HCT116 (cell line): ENCODE measurements around the gene KCNN3. TPM values are rescaled to one million over a fixed set of nuclear protein-coding genes. Genes with fewer than 3 reads are reported as not detected.

ENCODE experiments used
- ATAC-seq: fragments of 200-7000 bp; cut with Tn5 transposase; 2 replicates; pipeline ENCODE4 v1.9.1; 2020; ENCODE audit warnings: mild to moderate bottlenecking, moderate library complexity
- BruUV-seq: library from RNA; stranded (reverse); fragments of 400-500 nt; replicated peaks from 2 replicates; lab custom pipeline; 2021; lab: Mats Ljungman, UMichigan
- CTCF ChIA-PET: fragments of 300-600 bp; sonication (Branson Sonifier 250); formaldehyde crosslinking; loops from one replicate; lab custom pipeline; 2021; ENCODE audit warnings: antibody characterized with exemption; lab: Charles Lee
- POLR2A ChIA-PET: fragments of 300-600, 350-600 bp; sonication (Branson Sonifier 250); formaldehyde crosslinking; loops from one replicate; lab custom pipeline; 2021; ENCODE audit warnings: antibody characterized with exemption; lab: Charles Lee
- RAD21 ChIA-PET, 2 experiments: fragments of 300-600 bp; sonication (Branson Sonifier 250); formaldehyde crosslinking; loops; one replicate each; lab custom pipeline; 2023; ENCODE audit warnings: low total read pairs in 2 of 2; ENCODE audit not compliant: uncharacterized antibody in 2 of 2, unreplicated experiment in 2 of 2, low non-redundant PET in 1 of 2; lab: Charles Lee
- DNase-seq: peaks from one replicate; pipeline ENCODE4 v3.0.0-alpha.2; 2010; ENCODE audit warnings: low read depth, low spot score
- H2AFZ ChIP-seq: fragments of 200-600 bp; shearing (Covaris generic), sonication (generic); 2 replicates; pipeline ENCODE4 v1.6.1; 2017; ENCODE audit warnings: low read depth, mixed run types, mixed read lengths, antibody characterized with exemption, low read length; ENCODE audit not compliant: poor library complexity, severe bottlenecking
- H3K27ac ChIP-seq: 2 replicates; pipeline ENCODE4 v1.5.1; 2012; ENCODE audit warnings: low read depth, low read length
- H3K27me3 ChIP-seq: fragments of 200-600 bp; sonication (generic); 2 replicates; pipeline ENCODE4 v1.6.1; 2016; ENCODE audit warnings: mixed run types, low read length, mixed read lengths; ENCODE audit not compliant: insufficient read depth
- H3K36me3 ChIP-seq, 2 experiments: fragments of 200-500 bp in 1 of 2; fragments of 200-600 bp in 1 of 2; sonication (Bioruptor generic) in 1 of 2; sonication (generic) in 1 of 2; 2 replicates each; pipeline versions ENCODE4 v1.5.1 to v1.6.1; 2014 to 2016; ENCODE audit warnings: low read length in 2 of 2, inconsistent platforms in 1 of 2, mixed read lengths in 1 of 2, mixed run types in 1 of 2; ENCODE audit not compliant: insufficient read depth in 2 of 2, control insufficient read depth in 1 of 2
- H3K4me1 ChIP-seq, 2 experiments: fragments of 200-600 bp in 1 of 2; sonication (generic) in 1 of 2; 2 replicates each; pipeline versions ENCODE4 v1.5.1 to v1.6.1; 2012 to 2017; ENCODE audit warnings: low read length in 2 of 2, inconsistent platforms in 1 of 2, mild to moderate bottlenecking in 1 of 2, mixed read lengths in 1 of 2, mixed run types in 1 of 2, moderate library complexity in 1 of 2; ENCODE audit not compliant: insufficient read depth in 2 of 2, control insufficient read depth in 1 of 2
- H3K4me2 ChIP-seq: fragments of 200-600 bp; sonication (generic); 2 replicates; pipeline ENCODE4 v1.6.1; 2017; ENCODE audit warnings: mixed run types, low read length, mixed read lengths
- H3K4me3 ChIP-seq, 2 experiments: fragments of 200-600 bp in 1 of 2; sonication (generic) in 1 of 2; replicated peaks in 1 of 2; 2 replicates each; pipeline ENCODE4 v1.5.1; 2011 to 2016; ENCODE audit warnings: low read length in 2 of 2, control low read depth in 1 of 2, low read depth in 1 of 2, mild to moderate bottlenecking in 1 of 2, mixed read lengths in 1 of 2, mixed run types in 1 of 2
- H3K79me2 ChIP-seq: fragments of 200-600 bp; sonication (generic); 2 replicates; pipeline ENCODE4 v1.6.1; 2017; ENCODE audit warnings: mild to moderate bottlenecking, mixed run types, low read length, moderate library complexity, mixed read lengths; ENCODE audit not compliant: insufficient read depth
- H3K9ac ChIP-seq: fragments of 200-600 bp; sonication (generic); 2 replicates; pipeline ENCODE4 v1.6.1; 2016; ENCODE audit warnings: low read length, mixed read lengths
- H3K9me2 ChIP-seq: fragments of 200-600 bp; sonication (generic), shearing (Covaris generic); 2 replicates; pipeline ENCODE4 v1.6.1; 2017; ENCODE audit warnings: mixed run types, mild to moderate bottlenecking, moderate library complexity; ENCODE audit not compliant: insufficient read depth
- H3K9me3 ChIP-seq, 2 experiments: fragments of 200-500 bp in 1 of 2; fragments of 200-600 bp in 1 of 2; sonication (Bioruptor generic) in 1 of 2; sonication (generic) in 1 of 2; 2 replicates each; pipeline ENCODE4 v1.6.1; 2014 to 2017; ENCODE audit warnings: low read length in 2 of 2, mixed read lengths in 2 of 2, inconsistent platforms in 1 of 2, low read depth in 1 of 2, mild to moderate bottlenecking in 1 of 2, mixed run types in 1 of 2, moderate library complexity in 1 of 2; ENCODE audit not compliant: control insufficient read depth in 1 of 2, insufficient read depth in 1 of 2
- H4K20me1 ChIP-seq: fragments of 200-600 bp; sonication (generic), shearing (Covaris generic); 2 replicates; pipeline ENCODE4 v1.6.1; 2017; ENCODE audit warnings: mixed run types, mild to moderate bottlenecking, moderate library complexity; ENCODE audit not compliant: insufficient read depth
- CBX3 ChIP-seq: IDR thresholded peaks from 2 replicates; pipeline ENCODE4 v1.6.1; 2012; ENCODE audit warnings: low read depth
- CEBPB ChIP-seq: IDR thresholded peaks from 2 replicates; pipeline ENCODE4 v1.6.1; 2012; ENCODE audit warnings: low read depth
- EZH2 ChIP-seq: fragments of 200-600 bp; sonication (generic); IDR thresholded peaks from 2 replicates; pipeline ENCODE4 v1.6.1; 2017; ENCODE audit warnings: antibody characterized with exemption, mixed run types
- POLR2AphosphoS5 ChIP-seq: IDR thresholded peaks from 2 replicates; pipeline ENCODE4 v1.6.1; 2011; ENCODE audit warnings: mild to moderate bottlenecking, low read depth, low read length, moderate library complexity
- RAD21 ChIP-seq: IDR thresholded peaks from 2 replicates; pipeline ENCODE4 v1.6.1; 2012; ENCODE audit warnings: low read depth, mild to moderate bottlenecking
- SIN3A ChIP-seq: IDR thresholded peaks from 2 replicates; pipeline ENCODE4 v1.6.1; 2012; ENCODE audit warnings: low read depth
- SRF ChIP-seq: IDR thresholded peaks from 2 replicates; pipeline ENCODE4 v1.6.1; 2012; ENCODE audit warnings: low read depth
- ZFX ChIP-seq: fragments of 450-650 bp; IDR thresholded peaks from 2 replicates; pipeline ENCODE4 v1.6.1; 2017
- intact Hi-C: fragments of 100-400 bp; cut with micrococcal nuclease; formaldehyde crosslinking; loops from 2 replicates; pipeline ENCODE4 v1.10.0; 2022
- total RNA-seq: library from RNA; stranded (reverse); gene quantifications from one replicate; pipeline ENCODE4 v1.2.1, GENCODE V29; 2021; ENCODE audit not compliant: unreplicated experiment
- TF ChIP-seq, protein P1 (sequence below): IDR thresholded peaks from 2 replicates; pipeline ENCODE4 v1.6.1; 2012

The KCNN3 gene
- total RNA-seq, 1 experiment from 2014 or later = 1.1 TPM

GRCh38 chr1:154796303-154796892 is 73.7 kb downstream of the KCNN3 start:
- CTCF ChIA-PET = no interaction called here
- Histone ChIP-seq H3K4me3 (no peak overlapping the region), H3K9me3 (no peaks in the 10 kb centered on the region), H3K36me3 (no peaks in the 10 kb centered on the region), H4K20me1 (no peaks in the 10 kb centered on the region), H3K9me2 (no peaks in the 10 kb centered on the region), H3K79me2 (no peaks in the 10 kb centered on the region), H2AFZ (no peak overlapping the region), H3K27me3 (peaks cover 19% of the 10 kb centered on the region; the same call in 1 of the 2 replicates), H3K27ac (no peak overlapping the region), H3K4me2 (no peak overlapping the region), H3K9ac (no peak overlapping the region), H3K4me1 (peaks cover 6 to 7% of the 10 kb centered on the region in 2 experiments; a peak in 3 of 4 replicates)
- RAD21 ChIA-PET = no interaction called here
- POLR2A ChIA-PET = no interaction called here
- TF ChIP-seq, protein P1, sequence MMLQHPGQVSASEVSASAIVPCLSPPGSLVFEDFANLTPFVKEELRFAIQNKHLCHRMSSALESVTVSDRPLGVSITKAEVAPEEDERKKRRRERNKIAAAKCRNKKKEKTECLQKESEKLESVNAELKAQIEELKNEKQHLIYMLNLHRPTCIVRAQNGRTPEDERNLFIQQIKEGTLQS = no peak
- TF ChIP-seq SRF = no peak
- TF ChIP-seq CEBPB = no peak
- TF ChIP-seq POLR2AphosphoS5 = no peak
- TF ChIP-seq ZFX = no peak
- intact Hi-C loops = no loop called here
- ATAC-seq = no peak
- BruUV-seq = no TSS peak
- DNase-seq = no peak

- Histone ChIP-seq H3K27me3 (peaks cover 13% of the 10 kb centered on the region; the same call in 1 of the 2 replicates), H3K4me2 (no peak overlapping the region), H4K20me1 (no peaks in the 10 kb centered on the region), H3K9me2 (no peaks in the 10 kb centered on the region), H3K79me2 (no peaks in the 10 kb centered on the region), H3K9ac (no peak overlapping the region), H3K4me3 (no peak overlapping the region), H3K27ac (no peak overlapping the region), H3K9me3 (no peaks in the 10 kb centered on the region), H3K4me1 (peaks cover 8 to 10% of the 10 kb centered on the region in 2 experiments; a peak in 3 of 4 replicates), H2AFZ (no peak overlapping the region), H3K36me3 (no peaks in the 10 kb centered on the region)
- CTCF ChIA-PET = no interaction called here
- intact Hi-C loops = no loop called here
- TF ChIP-seq RAD21 (no peak), SIN3A (no peak), CEBPB (no peak), EZH2 (no peak), CBX3 (no peak)
- no TSS peak for BruUV-seq
- POLR2A ChIA-PET = no interaction called here
- no peak for DNase-seq
- 0 out of 2 replicates have a peak, but pooled peaks have one; percentile 35 for ATAC-seq
- RAD21 ChIA-PET = no interaction called here
Observed at GRCh38 chr1:154794608-154795007, 75.5 kb downstream of the KCNN3 start.
